GM12875 (cell line): ENCODE data around the gene CCDC70.

ENCODE experiments used
- H3K4me3 ChIP-seq: one replicate; pipeline ENCODE4 v1.5.1; 2011; ENCODE audit warnings: low read depth, low read length, control low read depth
- CTCF ChIP-seq: IDR thresholded peaks from 2 replicates; pipeline ENCODE4 v1.5.1; 2011; ENCODE audit warnings: low read depth, mild to moderate bottlenecking, control low read depth, inconsistent platforms, low read length, moderate library complexity, borderline replicate concordance; ENCODE audit not compliant: insufficient read depth

CCDC70 gene

GRCh38 chr13:51823863-51824262 lies 37.9 kb upstream of the CCDC70 start:
- no peak overlapping the region for H3K4me3 ChIP-seq
- no peak for TF ChIP-seq CTCF

GRCh38 chr13:51824712-51825111 lies 37.1 kb upstream of the CCDC70 start:
- H3K4me3 ChIP-seq = peak overlapping the region; percentile 19

- no peak for TF ChIP-seq CTCF
These were observed 36.6 kb upstream of the CCDC70 start for GRCh38 chr13:51825165-51825592.

GRCh38 chr13:51825681-51826254 lies 36.0 kb upstream of the CCDC70 start:
- no peak for TF ChIP-seq CTCF
- no peak overlapping the region for H3K4me3 ChIP-seq

More at GRCh38 chr13:51825165-51825592, 36.6 kb upstream of the CCDC70 start:
- H3K4me3 ChIP-seq = no peak overlapping the region

GRCh38 chr13:51826606-51827005 lies 35.2 kb upstream of the CCDC70 start:
- no peak for TF ChIP-seq CTCF
- no peak overlapping the region for H3K4me3 ChIP-seq

- TF ChIP-seq CTCF = no peak
- H3K4me3 ChIP-seq = no peak overlapping the region
These were observed 34.5 kb upstream of the CCDC70 start for GRCh38 chr13:51827254-51827653.

- no peak overlapping the region for H3K4me3 ChIP-seq
- no peak for TF ChIP-seq CTCF
These were observed 32.8 kb upstream of the CCDC70 start for GRCh38 chr13:51828730-51829567.

- H3K4me3 ChIP-seq = no peak overlapping the region
- no peak for TF ChIP-seq CTCF
These were observed 32.2 kb upstream of the CCDC70 start for GRCh38 chr13:51829568-51829899.
